Caki2 (cell line): ENCODE results near the gene ART5. TPM values are rescaled to one million over a fixed set of nuclear protein-coding genes. Genes with fewer than 3 reads are reported as not detected.
"Not testable (repeated sequence)": the region's sequence is repeated elsewhere in the genome, so short reads cannot be mapped to it uniquely, and the experiment has no call there.

Experiments
- DNase-seq: peaks from one replicate; pipeline ENCODE4 v3.0.0-alpha.2; 2015; ENCODE audit warnings: low read depth
- in situ Hi-C: cut with HindIII; loops from 2 replicates; pipeline ENCODE4 v1.10.0; 2016; ENCODE audit warnings: low sequenced_read_pairs, low pct_unique_long_range_greater_than_20kb, mixed read lengths
- total RNA-seq: library from RNA; depleted of rRNA; stranded (reverse); fragments of >200 nt; shearing (Covaris generic); gene quantifications from 2 replicates; pipeline ENCODE4 v1.2.3, GENCODE V29; 2014; ENCODE audit warnings: low replicate concordance; rRNA removed

The ART5 gene
- total RNA-seq, 1 experiment from 2014 or later: 4.9 TPM

- in situ Hi-C loops, DNase-seq: not testable (repeated sequence)
Measured at GRCh38 chr11:3600201-3600600, 41.6 kb downstream of the ART5 start.

- in situ Hi-C loops, DNase-seq: not testable (repeated sequence)
Measured at GRCh38 chr11:3597743-3598142, 44.0 kb downstream of the ART5 start.

GRCh38 chr11:3591326-3591725 is 50.5 kb downstream of the ART5 start:
- DNase-seq, in situ Hi-C loops: not testable (repeated sequence)

GRCh38 chr11:3590193-3590592 is 51.6 kb downstream of the ART5 start:
- DNase-seq, in situ Hi-C loops: not testable (repeated sequence)

- in situ Hi-C loops, DNase-seq: not testable (repeated sequence)
Measured at GRCh38 chr11:3588776-3589175, 53.0 kb downstream of the ART5 start.

Other genes with a start within 250 kb of the ART5 start
- not detected in 2 replicates for gene ART1, start 3.1 kb upstream of the ART5 start, total RNA-seq
- not detected in 2 replicates for gene CHRNA10, start 29.4 kb upstream of the ART5 start, total RNA-seq
- gene NUP98, start 155.6 kb upstream of the ART5 start, total RNA-seq: 79.6 and 89.6 TPM in 2 replicates
- gene PGAP2, start 166.6 kb upstream of the ART5 start, total RNA-seq: 26.6 and 28.4 TPM in 2 replicates
- gene RHOG, start 199.0 kb upstream of the ART5 start, total RNA-seq: 7.1 and 9.3 TPM in 2 replicates
- gene STIM1, start 213.7 kb upstream of the ART5 start, total RNA-seq: 36.1 and 45.5 TPM in 2 replicates